Head of caudate nucleus (tissue), 42 donors: ENCODE measurements around the gene HABP4.
A peak's percentile ranks its signal among the peaks of the same experiment; 100 is the strongest.

ENCODE experiments used
- DNase-seq, 42 donors: peaks; one replicate each; pipeline versions ENCODE4 v3.0.0 to v3.0.0-alpha.2; 2020 to 2021; ENCODE audit warnings: mixed read lengths in 7 of 42
- intact Hi-C: fragments of 100-400 bp; cut with DNase I; formaldehyde crosslinking; loops from one replicate; pipeline ENCODE4 v1.15.0; 2022

HABP4 gene

DNA sequence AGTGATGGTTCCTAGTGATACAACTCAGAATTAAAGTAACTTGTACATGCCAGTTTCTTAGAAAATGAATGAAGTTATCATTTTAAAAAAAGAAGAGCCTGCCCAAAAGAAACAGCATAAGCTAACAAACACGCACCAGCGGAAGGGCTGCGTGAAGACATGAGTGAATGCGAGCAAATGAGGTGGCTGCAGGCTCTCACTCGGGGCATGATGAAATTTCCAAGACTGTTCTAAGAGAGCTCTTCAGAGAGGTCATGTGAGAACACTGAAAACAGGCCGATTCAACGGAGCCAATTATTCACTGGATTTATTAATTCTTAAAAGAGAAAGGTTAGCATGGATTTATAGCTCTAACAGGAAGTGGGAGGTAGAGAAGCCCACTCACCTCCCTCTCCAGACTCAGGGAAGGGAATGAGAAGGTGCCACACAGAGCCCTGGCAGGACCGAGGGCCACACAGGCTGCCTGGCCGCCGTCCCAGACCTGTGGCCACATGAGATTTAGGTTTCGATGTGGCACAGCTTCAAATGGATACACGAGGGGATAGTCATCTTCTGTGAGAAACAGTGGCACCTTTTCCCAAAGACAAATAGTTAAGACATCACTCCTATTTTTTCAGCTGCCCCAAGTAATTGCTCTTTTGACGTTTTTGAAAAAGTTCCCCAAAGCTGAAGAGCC lies 55.5 kb downstream of the HABP4 start:
- no peak for DNase-seq
- intact Hi-C loops = no loop called here

DNA sequence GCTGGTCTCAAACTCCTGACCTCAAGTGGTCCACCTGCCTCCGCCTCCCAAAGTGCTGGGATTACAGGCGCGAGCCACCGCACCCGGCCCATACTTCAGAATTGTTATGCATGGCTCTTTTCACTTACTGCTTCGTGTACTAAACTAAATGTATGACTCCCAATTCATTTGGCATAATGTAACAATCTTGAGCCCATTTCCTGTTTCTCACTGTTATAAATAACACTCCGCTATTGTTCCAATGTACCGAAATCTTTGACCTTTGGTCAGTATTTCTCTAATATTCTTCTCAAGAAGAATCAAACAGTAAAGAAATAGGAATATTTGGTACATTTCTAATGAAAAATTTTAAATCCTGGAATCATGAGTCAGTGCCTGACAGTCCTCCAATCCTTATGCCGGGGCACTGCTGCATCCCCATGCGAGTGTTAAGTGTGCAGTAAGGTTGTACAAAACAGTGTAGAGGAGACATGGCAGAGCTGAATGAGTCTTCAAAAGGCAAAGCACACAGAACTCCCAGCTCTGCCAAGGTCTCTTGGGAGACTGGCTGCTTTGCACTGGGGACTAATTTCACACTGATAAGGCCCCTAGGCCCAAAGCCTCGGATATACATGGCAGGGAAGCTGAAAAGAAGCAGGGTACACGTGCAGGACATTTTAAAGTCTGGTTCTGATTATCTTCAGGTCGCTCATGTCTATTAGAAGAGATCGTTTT lies 58.4 kb downstream of the HABP4 start:
- intact Hi-C loops = no loop called here
- no peak for DNase-seq

- intact Hi-C loops = no loop called here
- DNase-seq = peak in 1 of 42 donors; percentile 27
These were observed 59.1 kb downstream of the HABP4 start for GRCh38 chr9:96509026-96509425.

GRCh38 chr9:96509848-96510247 lies 59.9 kb downstream of the HABP4 start:
- DNase-seq = no peak
- intact Hi-C loops = no loop called here

DNA sequence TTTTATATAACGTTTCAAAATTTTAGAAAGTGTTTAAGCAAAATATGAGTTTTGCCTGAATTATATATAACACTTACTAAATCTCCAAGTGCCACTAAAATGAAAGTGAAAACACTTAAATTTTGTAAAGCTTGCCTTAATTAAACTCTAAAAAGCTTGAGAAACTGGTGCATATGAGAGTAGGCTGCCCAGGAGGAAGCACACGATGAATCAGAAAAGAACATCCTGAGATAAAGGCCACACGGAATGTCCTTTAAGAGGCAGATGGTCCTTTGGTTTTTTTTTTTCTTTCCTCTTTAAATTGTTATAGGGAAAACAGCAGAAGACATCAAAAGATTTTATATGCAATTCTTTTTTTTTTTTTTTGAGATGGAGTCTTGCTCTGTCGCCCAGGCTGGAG lies 60.3 kb downstream of the HABP4 start:
- intact Hi-C loops = no loop called here
- no peak for DNase-seq

- intact Hi-C loops = no loop called here
- DNase-seq = no peak
These were observed 62.3 kb downstream of the HABP4 start for GRCh38 chr9:96512240-96512639.

GRCh38 chr9:96513622-96514021 lies 63.7 kb downstream of the HABP4 start:
- DNase-seq = no peak
- intact Hi-C loops = no loop called here

- DNase-seq = no peak
- intact Hi-C loops = no loop called here
These were observed 64.3 kb downstream of the HABP4 start for GRCh38 chr9:96514108-96514799.

DNA sequence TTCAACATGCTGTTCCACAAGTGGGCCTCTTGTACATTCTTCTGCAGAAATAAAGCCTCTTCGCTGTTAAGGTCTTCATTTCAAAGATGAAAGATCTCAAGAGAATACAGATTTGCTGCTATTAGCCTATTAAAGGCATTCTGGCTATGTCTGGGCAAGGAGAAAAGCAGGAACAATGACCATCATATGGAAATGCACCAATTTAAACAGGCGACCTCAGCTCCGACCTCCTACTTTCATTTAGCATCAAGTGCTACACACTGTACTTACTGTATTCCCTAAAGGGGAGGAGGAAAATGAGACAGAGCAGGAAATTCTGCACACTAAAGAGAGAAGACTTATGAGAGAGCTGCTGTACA lies 64.8 kb downstream of the HABP4 start:
- intact Hi-C loops = no loop called here
- no peak for DNase-seq

DNA sequence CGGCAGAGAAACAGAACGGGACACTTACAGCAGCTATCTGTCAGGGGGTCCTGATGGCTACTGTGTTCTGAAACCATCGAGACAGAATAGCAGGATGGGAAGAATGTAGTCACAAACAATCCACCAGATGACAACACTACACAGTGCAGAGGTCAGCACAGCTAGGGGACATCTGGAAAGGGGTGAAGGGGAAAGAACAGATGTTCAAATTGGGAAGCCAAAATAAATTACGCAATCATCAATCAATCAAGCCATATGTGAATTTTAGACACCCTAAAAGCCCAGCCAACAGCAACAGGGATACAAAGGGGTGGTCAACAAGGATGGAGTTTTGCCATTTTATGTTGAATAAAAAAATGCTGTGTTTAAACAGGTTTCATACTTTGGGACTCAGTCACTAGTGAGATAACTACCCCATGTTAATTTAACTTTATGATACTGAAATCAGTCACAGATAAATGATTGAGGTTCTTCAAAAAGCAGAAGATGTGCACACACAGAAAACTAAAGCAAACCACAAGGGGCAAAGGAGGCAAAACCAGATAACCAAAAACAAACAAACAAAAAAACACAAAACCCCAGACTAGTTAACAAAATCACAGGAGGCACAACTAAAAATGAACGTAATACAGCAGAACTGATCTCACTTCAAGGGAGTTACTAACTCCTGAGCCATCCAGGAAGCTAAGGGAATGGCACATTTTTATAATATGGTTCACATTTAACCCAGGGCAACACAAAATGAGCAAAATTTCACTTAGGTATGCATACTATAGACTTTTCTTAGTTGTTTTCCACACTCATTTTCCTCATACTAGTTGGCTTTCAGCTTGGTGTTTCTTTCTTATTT lies 65.9 kb downstream of the HABP4 start:
- intact Hi-C loops = no loop called here
- DNase-seq = no peak

DNA sequence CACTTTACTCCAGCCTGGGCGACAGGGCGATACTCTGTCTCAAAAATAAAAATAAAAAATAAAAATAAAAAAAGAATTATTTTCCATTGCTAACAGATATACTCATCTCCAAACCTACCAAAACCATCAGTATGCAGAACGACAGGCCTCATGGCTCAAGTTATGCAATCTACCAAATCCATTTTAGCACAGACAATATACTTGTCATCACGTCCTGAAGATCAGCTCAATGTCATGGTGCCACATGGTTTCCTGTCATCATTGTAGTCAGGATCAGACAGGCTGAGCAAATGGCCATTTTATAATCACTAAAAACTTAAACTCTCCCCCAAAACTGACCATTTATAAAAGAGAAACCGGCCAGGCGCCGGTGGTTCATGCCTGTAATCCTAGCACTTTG lies 69.1 kb downstream of the HABP4 start:
- DNase-seq = no peak
- intact Hi-C loops = no loop called here

GRCh38 chr9:96519787-96520186 lies 69.8 kb downstream of the HABP4 start:
- intact Hi-C loops = no loop called here
- DNase-seq = no peak

DNA sequence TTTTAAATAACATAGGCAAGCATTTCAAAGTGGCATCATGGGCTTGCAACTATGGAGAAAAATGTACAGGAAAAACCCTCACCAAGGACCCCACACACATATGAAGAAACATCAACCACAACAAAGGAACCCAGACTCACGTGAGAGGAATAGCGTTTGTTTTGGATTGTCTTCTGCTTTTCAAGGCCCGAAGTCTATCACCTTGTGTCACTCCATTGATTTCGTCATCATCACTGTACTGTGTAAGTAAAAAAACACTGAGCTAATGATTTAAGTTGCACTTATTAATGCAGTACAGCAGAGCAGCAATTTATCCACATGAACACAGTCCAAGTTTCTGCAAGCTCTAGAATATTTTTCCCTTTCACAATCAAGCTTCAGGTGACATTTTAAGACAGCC lies 72.4 kb downstream of the HABP4 start:
- no peak for DNase-seq
- intact Hi-C loops = no loop called here

DNA sequence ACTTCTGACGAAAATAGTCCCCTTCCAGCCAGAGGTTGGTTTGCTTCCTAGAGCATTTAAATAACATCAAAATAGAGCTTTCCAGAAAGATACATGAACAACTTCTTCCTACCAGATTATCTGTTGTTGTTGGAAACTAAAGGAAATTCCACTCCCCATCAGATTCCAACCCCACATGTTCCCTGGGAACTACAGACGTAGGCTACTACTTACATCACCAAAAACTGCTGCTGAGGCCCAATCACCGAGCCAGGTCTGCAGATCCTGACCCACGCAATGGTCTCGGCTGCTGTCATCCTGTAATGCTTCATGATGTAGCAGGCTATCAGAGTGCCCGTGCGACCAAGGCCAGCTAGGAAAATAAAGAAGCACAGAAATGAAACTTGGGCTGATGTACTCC lies 73.4 kb downstream of the HABP4 start:
- DNase-seq = no peak
- intact Hi-C loops = no loop called here

- DNase-seq = no peak
- intact Hi-C loops = no loop called here
These were observed 74.1 kb downstream of the HABP4 start for GRCh38 chr9:96524045-96524444.

- peak in 1 of 42 donors; percentile 25 for DNase-seq
- intact Hi-C loops = no loop called here
These were observed 74.8 kb downstream of the HABP4 start for GRCh38 chr9:96524764-96525163.

DNA sequence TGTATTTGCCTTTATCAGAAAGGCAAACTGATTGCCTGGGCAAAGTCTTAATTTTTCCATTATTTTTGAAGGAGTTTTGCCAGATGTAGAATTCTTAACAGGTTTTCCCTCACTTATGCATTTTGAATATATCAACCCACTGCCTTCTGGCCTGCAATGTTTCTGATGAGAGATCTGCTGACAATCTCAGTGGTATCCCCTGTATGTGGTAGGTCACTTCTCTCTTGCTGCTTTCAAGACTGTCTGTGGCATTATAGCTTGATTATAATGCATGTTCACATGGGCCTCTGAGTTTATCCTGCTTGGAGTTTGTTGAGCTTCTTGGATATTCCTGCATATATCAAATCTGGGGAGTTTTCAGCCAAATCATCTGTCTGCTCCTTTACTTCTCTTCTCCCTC lies 82.2 kb downstream of the HABP4 start:
- intact Hi-C loops = no loop called here
- DNase-seq = no peak

DNA sequence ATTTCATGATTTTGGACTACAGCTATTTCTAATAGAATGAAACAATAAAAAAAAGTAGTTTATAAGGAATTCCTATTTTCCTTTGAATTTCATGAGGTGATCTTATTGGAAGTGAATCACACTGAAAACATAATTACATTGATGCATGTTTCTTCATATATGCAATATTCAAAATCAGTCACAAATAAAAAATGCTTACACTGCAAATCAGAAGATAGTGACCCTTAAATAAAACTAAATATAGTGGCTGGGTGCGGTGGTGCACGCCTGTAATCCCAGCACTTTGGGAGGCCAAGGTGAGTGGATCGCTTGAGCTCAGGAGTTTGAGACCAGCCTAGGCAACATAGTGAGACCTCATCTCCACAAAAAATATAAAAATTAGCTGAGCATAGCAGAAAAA lies 90.1 kb downstream of the HABP4 start:
- no peak for DNase-seq
- intact Hi-C loops = no loop called here
